Naive thymus-derived CD8-positive, alpha-beta T cell (primary cell): ENCODE data around the gene JAZF1. TPM values are rescaled to one million over a fixed set of nuclear protein-coding genes. Genes with fewer than 3 reads are reported as not detected.
A peak's percentile ranks its signal among the peaks of the same experiment; 100 is the strongest.

ENCODE experiments used
- ATAC-seq, 2 donors: fragments of 150-1000 bp; cut with Tn5 transposase in 1 of 2; sonication (Bioruptor Pico), chemical (Tn5 transposase) in 1 of 2; 1 replicate in 1 of 2; 2 replicates in 1 of 2; pipeline ENCODE4 v1.10.0; 2021; ENCODE audit warnings: mild to moderate bottlenecking in 2 of 2, moderate library complexity in 2 of 2
- POLR2A ChIA-PET: fragments of 350-600 bp; sonication (Branson Sonifier 250); formaldehyde crosslinking; loops from one replicate; lab custom pipeline; 2021; ENCODE audit warnings: antibody characterized with exemption; lab: Charles Lee
- DNase-seq, 10 donors: peaks; one replicate each; pipeline versions ENCODE4 v3.0.0 to v3.0.0-alpha.2; 2020 to 2022
- H3K27ac Mint-ChIP-seq, 10 donors: one replicate each; pipeline ENCODE4 v1.8.0; 2020 to 2022; ENCODE audit warnings: mild to moderate bottlenecking in 10 of 10, mixed read lengths in 10 of 10, moderate library complexity in 4 of 10, inconsistent platforms in 1 of 10
- H3K27me3 Mint-ChIP-seq, 5 donors: one replicate each; pipeline ENCODE4 v1.8.0; 2021 to 2022; ENCODE audit warnings: mixed read lengths in 5 of 5
- H3K36me3 Mint-ChIP-seq, 3 donors: one replicate each; pipeline ENCODE4 v1.8.0; 2020 to 2022; ENCODE audit warnings: mixed read lengths in 3 of 3, mild to moderate bottlenecking in 2 of 3, inconsistent platforms in 1 of 3
- H3K4me1 Mint-ChIP-seq, 4 donors: one replicate each; pipeline ENCODE4 v1.8.0; 2021 to 2022; ENCODE audit warnings: mixed read lengths in 4 of 4
- H3K4me3 Mint-ChIP-seq, 10 donors: one replicate each; pipeline ENCODE4 v1.8.0; 2020 to 2022; ENCODE audit warnings: mild to moderate bottlenecking in 10 of 10, mixed read lengths in 10 of 10, moderate library complexity in 6 of 10, inconsistent platforms in 1 of 10
- H3K9me3 Mint-ChIP-seq, 9 donors: one replicate each; pipeline ENCODE4 v1.8.0; 2020 to 2022; ENCODE audit warnings: mixed read lengths in 9 of 9, mild to moderate bottlenecking in 3 of 9, inconsistent platforms in 1 of 9, moderate library complexity in 1 of 9
- polyA plus RNA-seq, 3 donors: library from polyadenylated mRNA; unstranded; fragments of 300-500 nt; fragmentation: Illumina TruSeq; gene quantifications; one replicate each; pipeline ENCODE4 v1.2.3, GENCODE V29; 2021
- total RNA-seq, 8 experiments: library from RNA in 2 of 8; stranded (reverse) in 2 of 8; gene quantifications; one replicate each; pipeline ENCODE4 v1.2.3 and lab custom pipeline; 2021 to 2026

Gene JAZF1
- total and polyA plus RNA-seq, 5 experiments from 2014 or later = 1.4 to 8.6 (median 3.6) TPM

DNA sequence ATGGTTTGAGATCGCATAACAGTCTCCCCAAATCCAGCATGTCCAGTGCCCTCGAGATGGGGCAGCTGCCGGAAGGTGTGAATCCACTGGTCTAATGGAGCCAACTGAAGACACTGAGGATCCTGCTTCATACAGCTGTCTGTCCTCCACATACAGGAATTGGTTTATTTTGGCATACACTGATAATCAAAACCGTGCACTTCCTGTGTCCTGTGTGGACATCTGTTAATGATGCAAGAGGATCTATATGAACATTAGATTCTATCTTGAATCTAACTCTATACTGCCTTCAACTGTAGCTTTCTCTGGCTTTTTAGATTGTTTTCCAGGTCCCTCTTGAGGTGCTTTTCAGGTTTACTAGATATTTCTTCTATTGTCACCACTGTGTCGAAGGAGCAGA lies 3.0 kb upstream of the JAZF1 start:
- Mint-ChIP-seq H3K27me3 (no peaks in the 10 kb centered on the region), H3K4me3 (no peak overlapping the region), H3K27ac (peak overlapping the region in 2 of 10 donors; percentile 8 to 85), H3K9me3 (no peaks in the 10 kb centered on the region), H3K4me1 (peaks cover 6 to 34% (median 10%) of the 10 kb centered on the region in 4 donors), H3K36me3 (no peaks in the 10 kb centered on the region)
- no peak for DNase-seq
- POLR2A ChIA-PET = no interaction called here
- no peak for ATAC-seq

DNA sequence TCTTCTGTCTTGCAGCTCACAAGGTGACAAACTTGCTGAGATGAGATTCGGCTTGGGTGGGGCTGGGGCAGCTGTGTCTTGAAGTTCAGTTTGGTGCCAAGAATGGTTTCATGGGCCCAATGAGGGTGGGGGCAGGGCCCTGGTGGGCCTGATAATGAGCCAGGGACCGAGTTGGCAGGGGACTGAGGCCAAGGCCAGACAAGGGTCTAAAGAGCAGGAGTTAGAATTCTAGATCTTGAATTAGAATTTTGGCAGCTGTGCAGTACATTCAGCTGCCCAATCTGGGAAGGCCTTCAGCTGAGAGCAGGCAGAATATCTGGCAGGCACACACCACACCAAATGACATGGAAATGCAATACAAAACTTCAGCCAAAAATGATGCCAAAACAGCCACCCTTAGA lies 1.5 kb upstream of the JAZF1 start:
- H3K36me3 Mint-ChIP-seq = no peaks in the 10 kb centered on the region
- H3K27ac Mint-ChIP-seq = peak overlapping the region in 3 of 10 donors; percentile 56 to 85 (median 65)
- ATAC-seq (no peak), DNase-seq (no peak)
- peak overlapping the region in 6 of 10 donors; percentile 20 to 90 (median 48) for H3K4me3 Mint-ChIP-seq
- POLR2A ChIA-PET = no interaction called here
- peaks cover 7 to 46% (median 11%) of the 10 kb centered on the region in 4 donors for H3K4me1 Mint-ChIP-seq
- no peaks in the 10 kb centered on the region for H3K27me3 Mint-ChIP-seq
- H3K9me3 Mint-ChIP-seq = no peaks in the 10 kb centered on the region

GRCh38 chr7:28181416-28181815 lies 821 bp upstream of the JAZF1 start:
- ATAC-seq (no peak), DNase-seq (no peak)
- Mint-ChIP-seq H3K9me3 (no peaks in the 10 kb centered on the region), H3K27ac (peak overlapping the region in 6 of 10 donors; percentile 45 to 92 (median 86)), H3K36me3 (no peaks in the 10 kb centered on the region), H3K27me3 (no peaks in the 10 kb centered on the region), H3K4me1 (peaks cover 7 to 50% (median 11%) of the 10 kb centered on the region in 4 donors), H3K4me3 (peak overlapping the region; percentile 78 to 93 (median 87))
- POLR2A ChIA-PET = no interaction called here

DNA sequence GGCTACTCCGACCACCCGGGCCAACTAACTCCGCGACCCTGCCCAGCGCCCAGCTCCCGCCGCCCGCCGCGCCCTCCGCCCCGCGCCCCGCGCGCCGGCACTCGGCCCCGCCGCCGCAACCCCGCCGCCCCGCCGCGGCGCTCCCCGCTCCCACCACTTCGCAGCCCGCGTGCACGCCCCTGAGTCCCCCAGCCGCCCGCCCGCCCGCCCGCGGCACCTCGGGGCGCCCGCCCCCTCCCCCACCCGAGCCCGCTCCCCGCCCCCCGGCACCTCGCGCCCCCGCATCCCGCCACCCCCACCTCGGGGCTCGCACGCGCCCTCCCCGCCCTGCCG lies 598 bp downstream of the JAZF1 start:
- H3K27me3 Mint-ChIP-seq = no peaks in the 10 kb centered on the region
- H3K36me3 Mint-ChIP-seq = no peaks in the 10 kb centered on the region
- no peak overlapping the region for H3K27ac Mint-ChIP-seq
- H3K4me3 Mint-ChIP-seq = peak overlapping the region in 3 of 10 donors; percentile 32 to 85 (median 38)
- H3K9me3 Mint-ChIP-seq = no peaks in the 10 kb centered on the region
- POLR2A ChIA-PET = no interaction called here
- peaks cover 7 to 62% (median 11%) of the 10 kb centered on the region in 4 donors for H3K4me1 Mint-ChIP-seq
- DNase-seq (peak in 1 of 10 donors; percentile 23), ATAC-seq (peak in 1 of 2 donors; percentile 17)

- ATAC-seq = peak; percentile 74 to 75
- DNase-seq = peak; percentile 53 to 84 (median 64)
- Mint-ChIP-seq H3K27me3 (no peaks in the 10 kb centered on the region), H3K27ac (peak overlapping the region; percentile 18 to 92 (median 78)), H3K9me3 (no peaks in the 10 kb centered on the region), H3K36me3 (no peaks in the 10 kb centered on the region), H3K4me3 (peak overlapping the region; percentile 46 to 86 (median 76)), H3K4me1 (peaks cover 9 to 65% (median 13%) of the 10 kb centered on the region in 4 donors)
- POLR2A ChIA-PET = no interaction called here
These were observed 1.2 kb downstream of the JAZF1 start for GRCh38 chr7:28179120-28180030.

GRCh38 chr7:28178599-28178998 lies 2.0 kb downstream of the JAZF1 start:
- H3K4me3 Mint-ChIP-seq = peak overlapping the region; percentile 46 to 86 (median 76)
- no peaks in the 10 kb centered on the region for H3K9me3 Mint-ChIP-seq
- ATAC-seq (no peak), DNase-seq (no peak)
- H3K4me1 Mint-ChIP-seq = peaks cover 9 to 67% (median 16%) of the 10 kb centered on the region in 4 donors
- H3K27ac Mint-ChIP-seq = peak overlapping the region in 9 of 10 donors; percentile 18 to 92 (median 79)
- POLR2A ChIA-PET = no interaction called here
- H3K36me3 Mint-ChIP-seq = no peaks in the 10 kb centered on the region
- no peaks in the 10 kb centered on the region for H3K27me3 Mint-ChIP-seq

DNA sequence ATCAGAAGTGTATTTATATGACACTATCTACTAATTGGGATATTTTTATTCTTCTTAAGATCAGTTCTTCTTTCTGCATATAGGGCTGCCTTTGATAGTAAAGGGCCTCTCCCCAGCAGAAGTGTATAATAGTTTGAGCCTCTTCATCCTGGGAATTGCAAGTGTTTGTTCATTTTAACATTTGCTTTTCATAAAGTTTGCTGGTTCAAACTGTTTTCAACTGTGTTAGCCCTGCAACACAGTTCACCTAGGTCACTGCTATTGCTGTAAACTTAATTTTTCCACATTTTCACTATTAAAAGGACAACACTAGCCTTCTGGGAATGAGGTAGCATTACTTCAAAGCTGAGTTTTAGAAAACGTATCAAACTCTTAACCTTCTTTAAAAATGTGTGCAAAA lies 2.8 kb downstream of the JAZF1 start:
- Mint-ChIP-seq H3K27me3 (no peaks in the 10 kb centered on the region), H3K27ac (peak overlapping the region in 4 of 10 donors; percentile 7 to 41 (median 32)), H3K36me3 (no peaks in the 10 kb centered on the region), H3K4me3 (no peak overlapping the region), H3K9me3 (no peaks in the 10 kb centered on the region), H3K4me1 (peaks cover 9 to 60% (median 16%) of the 10 kb centered on the region in 4 donors)
- POLR2A ChIA-PET = no interaction called here
- DNase-seq (no peak), ATAC-seq (no peak)

GRCh38 chr7:28176645-28177044 lies 4.0 kb downstream of the JAZF1 start:
- Mint-ChIP-seq H3K27ac (peak overlapping the region in 3 of 10 donors; percentile 8 to 34 (median 11)), H3K4me1 (peaks cover 9 to 57% (median 16%) of the 10 kb centered on the region in 4 donors), H3K9me3 (no peaks in the 10 kb centered on the region), H3K36me3 (no peaks in the 10 kb centered on the region), H3K4me3 (no peak overlapping the region), H3K27me3 (no peaks in the 10 kb centered on the region)
- POLR2A ChIA-PET = no interaction called here
- DNase-seq (no peak), ATAC-seq (no peak)

DNA sequence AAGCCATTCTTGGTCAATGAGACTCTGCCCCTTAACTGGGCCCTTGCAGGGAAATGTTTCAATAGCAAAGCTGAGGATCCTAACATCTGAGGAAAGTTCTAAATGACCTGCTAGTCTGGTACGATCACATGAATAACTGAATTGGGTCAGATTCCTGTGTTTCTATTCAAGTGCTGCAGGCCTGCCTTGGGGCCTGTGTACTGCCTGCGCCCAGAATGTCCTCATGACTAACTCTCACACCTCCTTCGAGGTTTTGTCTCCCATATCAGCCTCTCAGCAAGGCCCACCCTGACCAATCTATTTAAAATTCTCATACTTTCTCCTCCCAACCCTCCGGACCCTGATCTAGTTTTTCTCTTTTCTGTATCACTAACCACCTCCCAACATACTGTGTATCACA lies 4.4 kb downstream of the JAZF1 start:
- DNase-seq (no peak), ATAC-seq (no peak)
- H3K4me1 Mint-ChIP-seq = peaks cover 9 to 56% (median 15%) of the 10 kb centered on the region in 4 donors
- POLR2A ChIA-PET = no interaction called here
- no peak overlapping the region for H3K4me3 Mint-ChIP-seq
- H3K36me3 Mint-ChIP-seq = no peaks in the 10 kb centered on the region
- no peaks in the 10 kb centered on the region for H3K27me3 Mint-ChIP-seq
- no peaks in the 10 kb centered on the region for H3K9me3 Mint-ChIP-seq
- peak overlapping the region in 2 of 10 donors; percentile 34 to 36 for H3K27ac Mint-ChIP-seq

- Mint-ChIP-seq H3K36me3 (no peaks in the 10 kb centered on the region), H3K9me3 (no peaks in the 10 kb centered on the region), H3K4me3 (no peak overlapping the region), H3K4me1 (peaks cover 6 to 53% (median 11%) of the 10 kb centered on the region in 4 donors), H3K27me3 (no peaks in the 10 kb centered on the region), H3K27ac (peak overlapping the region in 1 of 10 donors; percentile 2)
- DNase-seq (no peak), ATAC-seq (no peak)
- POLR2A ChIA-PET = no interaction called here
These were observed 5.5 kb downstream of the JAZF1 start for GRCh38 chr7:28174901-28175661.

DNA sequence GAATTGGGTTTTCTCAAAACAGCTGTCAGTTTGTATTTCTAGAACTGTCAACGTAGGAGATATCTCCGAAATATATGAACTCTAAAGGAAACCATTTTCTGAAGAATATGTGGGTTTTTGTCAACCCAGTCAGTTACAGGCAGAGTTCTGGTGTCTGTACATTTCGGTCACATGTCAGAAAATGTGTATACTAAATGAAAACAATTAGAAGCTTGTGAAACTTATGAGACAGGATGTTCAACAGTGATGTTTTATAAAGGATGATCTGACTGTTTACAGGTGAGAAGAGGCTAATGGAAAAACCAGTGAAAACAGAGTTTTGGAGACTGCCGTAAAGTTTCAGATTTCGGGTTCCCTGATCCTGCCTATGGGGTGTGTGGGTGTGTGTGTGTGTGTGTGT lies 6.2 kb downstream of the JAZF1 start:
- DNase-seq (no peak), ATAC-seq (no peak)
- H3K4me1 Mint-ChIP-seq = peaks cover 6 to 54% (median 11%) of the 10 kb centered on the region in 4 donors
- POLR2A ChIA-PET = no interaction called here
- H3K27me3 Mint-ChIP-seq = no peaks in the 10 kb centered on the region
- H3K9me3 Mint-ChIP-seq = no peaks in the 10 kb centered on the region
- peak overlapping the region in 1 of 10 donors; percentile 39 for H3K27ac Mint-ChIP-seq
- H3K36me3 Mint-ChIP-seq = no peaks in the 10 kb centered on the region
- H3K4me3 Mint-ChIP-seq = no peak overlapping the region

DNA sequence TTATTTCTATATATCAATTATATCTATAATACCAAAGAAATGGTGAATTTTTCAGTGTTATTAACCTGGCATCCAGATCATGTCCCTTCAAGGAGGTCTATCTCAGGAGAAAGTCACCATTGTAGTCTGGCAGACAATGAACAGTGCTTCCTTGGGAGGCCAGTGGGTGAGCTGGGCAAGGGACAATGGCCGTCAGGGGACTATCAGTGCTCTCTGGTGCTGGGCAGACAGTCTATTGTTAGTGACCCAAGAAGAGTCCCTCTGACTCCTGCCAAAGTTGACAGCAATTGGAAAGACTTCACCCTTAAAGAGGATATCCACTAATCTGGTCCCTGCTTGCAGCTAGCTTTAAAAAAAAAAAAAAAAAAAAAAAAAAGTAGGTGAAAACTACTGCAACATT lies 7.1 kb downstream of the JAZF1 start:
- Mint-ChIP-seq H3K4me1 (peaks cover 0 to 57% (median 11%) of the 10 kb centered on the region in 4 donors), H3K27me3 (no peaks in the 10 kb centered on the region), H3K36me3 (no peaks in the 10 kb centered on the region), H3K9me3 (no peaks in the 10 kb centered on the region), H3K27ac (peak overlapping the region in 1 of 10 donors; percentile 39), H3K4me3 (no peak overlapping the region)
- DNase-seq (no peak), ATAC-seq (no peak)
- POLR2A ChIA-PET = interaction anchor here (0.6 kb wide), 1 partner anchor 546 kb away, joined by 4 read pairs; no protein-coding TSS in a partner anchor

- H3K9me3 Mint-ChIP-seq = no peaks in the 10 kb centered on the region
- no peaks in the 10 kb centered on the region for H3K36me3 Mint-ChIP-seq
- H3K27ac Mint-ChIP-seq = peak overlapping the region in 1 of 10 donors; percentile 13
- H3K4me1 Mint-ChIP-seq = peaks cover 0 to 58% (median 11%) of the 10 kb centered on the region in 4 donors
- H3K27me3 Mint-ChIP-seq = no peaks in the 10 kb centered on the region
- ATAC-seq (no peak), DNase-seq (no peak)
- POLR2A ChIA-PET = no interaction called here
- H3K4me3 Mint-ChIP-seq = no peak overlapping the region
These were observed 7.6 kb downstream of the JAZF1 start for GRCh38 chr7:28172958-28173357.
